IMR-90 (cell line): Measurements from ENCODE around the gene AHI1. TPM values are rescaled to one million over a fixed set of nuclear protein-coding genes. Genes with fewer than 3 reads are reported as not detected.

Source experiments
- ATAC-seq: fragments of 200-7000 bp; cut with Tn5 transposase; 2 replicates; pipeline ENCODE4 v1.9.1; 2020; ENCODE audit warnings: low read depth, mild to moderate bottlenecking, moderate library complexity
- BruUV-seq: library from RNA; stranded (reverse); fragments of 400-500 nt; replicated peaks from 2 replicates; lab custom pipeline; 2021; lab: Mats Ljungman, UMichigan
- CTCF ChIA-PET: fragments of 300-600 bp; formaldehyde crosslinking; extraction: SDS; loops from one replicate; lab custom pipeline; 2021; ENCODE audit warnings: antibody characterized with exemption; lab: Yijun Ruan, JAX
- POLR2A ChIA-PET: fragments of 300-600 bp; sonication (Branson Sonifier 250); formaldehyde crosslinking; loops from one replicate; lab custom pipeline; 2022; ENCODE audit warnings: antibody characterized with exemption; ENCODE audit not compliant: unreplicated experiment; lab: Charles Lee
- DNase-seq: peaks from one replicate; pipeline ENCODE4 v3.0.0; 2013
- H2AFZ ChIP-seq: replicated peaks from 2 replicates; pipeline ENCODE3; 2013; ENCODE audit warnings: low read length, mild to moderate bottlenecking; ENCODE audit not compliant: poor library complexity
- H2AK5ac ChIP-seq: 2 replicates; pipeline ENCODE4 v1.6.1; 2013; ENCODE audit warnings: low read depth, low read length, inconsistent platforms
- H2AK9ac ChIP-seq: replicated peaks from 2 replicates; pipeline ENCODE3; 2013; ENCODE audit warnings: mild to moderate bottlenecking, low read depth, low read length, moderate library complexity; ENCODE audit not compliant: poor library complexity
- H2BK120ac ChIP-seq: 2 replicates; pipeline ENCODE4 v1.6.1; 2013; ENCODE audit warnings: low read depth, low read length, inconsistent platforms
- H2BK15ac ChIP-seq: 3 replicates; pipeline ENCODE4 v1.6.1; 2013; ENCODE audit warnings: low read depth, low read length, inconsistent platforms
- H2BK20ac ChIP-seq: 2 replicates; pipeline ENCODE4 v1.6.1; 2013; ENCODE audit warnings: low read depth, mild to moderate bottlenecking, inconsistent platforms, low read length, moderate library complexity
- H2BK5ac ChIP-seq: 2 replicates; pipeline ENCODE4 v1.6.1; 2013; ENCODE audit warnings: mild to moderate bottlenecking, low read depth, low read length, inconsistent platforms; ENCODE audit not compliant: poor library complexity, severe bottlenecking
- H3K14ac ChIP-seq: replicated peaks from 2 replicates; pipeline ENCODE4 v1.6.1; 2013; ENCODE audit warnings: low read depth, low read length, inconsistent platforms
- H3K18ac ChIP-seq: 2 replicates; pipeline ENCODE4 v1.6.1; 2013; ENCODE audit warnings: low read depth, low read length, control low read depth
- H3K23ac ChIP-seq: 2 replicates; pipeline ENCODE4 v1.6.1; 2013; ENCODE audit warnings: low read depth, low read length, inconsistent platforms
- H3K27ac ChIP-seq: 2 replicates; pipeline ENCODE4 v1.5.1; 2013; ENCODE audit warnings: mild to moderate bottlenecking, control low read depth, low read length; ENCODE audit not compliant: insufficient read depth
- H3K27me3 ChIP-seq: 2 replicates; pipeline ENCODE4 v1.6.1; 2013; ENCODE audit warnings: low read length; ENCODE audit not compliant: control insufficient read depth, insufficient read depth
- H3K36me3 ChIP-seq: 2 replicates; pipeline ENCODE4 v1.6.1; 2013; ENCODE audit warnings: low read length, mixed read lengths; ENCODE audit not compliant: control insufficient read depth, insufficient read depth
- H3K4ac ChIP-seq: 2 replicates; pipeline ENCODE4 v1.6.1; 2013; ENCODE audit warnings: low read depth, low read length, inconsistent platforms
- H3K4me1 ChIP-seq: 2 replicates; pipeline ENCODE4 v1.6.1; 2013; ENCODE audit warnings: low read length, mixed read lengths; ENCODE audit not compliant: control insufficient read depth, insufficient read depth
- H3K4me2 ChIP-seq: 2 replicates; pipeline ENCODE4 v1.6.1; 2013; ENCODE audit warnings: low read depth, mild to moderate bottlenecking, control low read depth, low read length, moderate library complexity
- H3K4me3 ChIP-seq: 2 replicates; pipeline ENCODE4 v1.5.1; 2013; ENCODE audit warnings: low read depth, mild to moderate bottlenecking, control low read depth, low read length, moderate library complexity; ENCODE audit not compliant: insufficient read depth
- H3K56ac ChIP-seq: 2 replicates; pipeline ENCODE4 v1.6.1; 2013; ENCODE audit warnings: low read length, inconsistent platforms; ENCODE audit not compliant: insufficient read depth; ENCODE audit errors: extremely low read depth
- H3K79me1 ChIP-seq, 2 experiments: 2 replicates each; pipeline ENCODE4 v1.6.1; 2013; ENCODE audit warnings: low read length in 2 of 2, inconsistent platforms in 1 of 2, low read depth in 1 of 2
- H3K9ac ChIP-seq: 2 replicates; pipeline ENCODE4 v1.6.1; 2013; ENCODE audit warnings: low read depth, low read length, control low read depth
- H3K9me1 ChIP-seq: 2 replicates; pipeline ENCODE4 v1.6.1; 2013; ENCODE audit warnings: low read length, inconsistent platforms; ENCODE audit not compliant: insufficient read depth
- H3K9me3 ChIP-seq: 2 replicates; pipeline ENCODE4 v1.6.1; 2013; ENCODE audit warnings: low read length; ENCODE audit not compliant: control insufficient read depth, insufficient read depth
- H4K20me1 ChIP-seq: 2 replicates; pipeline ENCODE4 v1.6.1; 2013; ENCODE audit warnings: low read length, inconsistent platforms; ENCODE audit not compliant: insufficient read depth
- H4K5ac ChIP-seq: 2 replicates; pipeline ENCODE4 v1.6.1; 2013; ENCODE audit warnings: mild to moderate bottlenecking, low read depth, low read length, control low read depth
- H4K8ac ChIP-seq, 2 experiments: 2 replicates each; pipeline ENCODE4 v1.6.1; 2013; ENCODE audit warnings: low read depth in 2 of 2, low read length in 2 of 2, control low read depth in 1 of 2, inconsistent platforms in 1 of 2
- H4K91ac ChIP-seq: 2 replicates; pipeline ENCODE4 v1.6.1; 2013; ENCODE audit warnings: low read depth, low read length, inconsistent platforms; ENCODE audit not compliant: insufficient read depth
- CEBPB ChIP-seq: IDR thresholded peaks from 2 replicates; pipeline ENCODE4 v1.6.1; 2012; ENCODE audit warnings: low read depth, low read length, improper control_type of control experiment
- MAFK ChIP-seq: IDR thresholded peaks from 2 replicates; pipeline ENCODE4 v1.6.1; 2012; ENCODE audit warnings: low read depth, low read length, improper control_type of control experiment
- MAZ ChIP-seq: IDR thresholded peaks from 2 replicates; pipeline ENCODE4 v1.6.1; 2012; ENCODE audit warnings: low read depth, mild to moderate bottlenecking, low read length, improper control_type of control experiment, moderate library complexity, borderline replicate concordance
- MXI1 ChIP-seq: IDR thresholded peaks from 2 replicates; pipeline ENCODE4 v1.6.1; 2012; ENCODE audit warnings: low read depth, mild to moderate bottlenecking, low read length, moderate library complexity, borderline replicate concordance
- SMC3 ChIP-seq: fragments of 150-350 bp; IDR thresholded peaks from 2 replicates; pipeline ENCODE4 v1.6.1; 2016; ENCODE audit warnings: low read depth, mild to moderate bottlenecking, antibody characterized with exemption, low read length, moderate library complexity
- WGBS, 2 experiments: methylation state at CpG; one replicate each; pipeline versions ENCODE4 v1.1.5 to v1.1.7; 2013; ENCODE audit warnings: missing lambda C conversion rate in 2 of 2; ENCODE audit not compliant: insufficient read length in 1 of 2; ENCODE audit errors: extremely low coverage in 2 of 2; 5-methylcytosine and 5-hydroxymethylcytosine counted together
- dilution Hi-C: fragments of 300-500 bp; cut with HindIII; formaldehyde crosslinking; loops from one replicate; pipeline ENCODE4 v1.14.3; 2018; ENCODE audit warnings: low sequenced_read_pairs; ENCODE audit not compliant: unreplicated experiment
- in situ Hi-C: fragments of 300-500 bp; cut with MboI; formaldehyde crosslinking; loops from 3 replicates; pipeline ENCODE4 v1.14.3; 2019; ENCODE audit warnings: low sequenced_read_pairs, inconsistent platforms, mixed read lengths
- intact Hi-C: fragments of 100-400 bp; cut with micrococcal nuclease; formaldehyde crosslinking; loops from 2 replicates; pipeline ENCODE4 v1.10.0; 2022
- polyA plus RNA-seq, 3 experiments: library from polyadenylated mRNA; depleted of rRNA; stranded (reverse); fragments of >200 nt; gene quantifications; 2 replicates each; pipeline ENCODE4 v1.2.3, GENCODE V29; 2012; ENCODE audit warnings: low replicate concordance in 1 of 3
- total RNA-seq: library from RNA; depleted of rRNA; stranded (reverse); fragments of >200 nt; gene quantifications from 2 replicates; pipeline ENCODE4 v1.2.3, GENCODE V29; 2012

AHI1 gene
- total and polyA plus RNA-seq, 2 of the 4 experiments (the other 2 are of a cell fraction) = 9.5 to 19.4 TPM

DNA sequence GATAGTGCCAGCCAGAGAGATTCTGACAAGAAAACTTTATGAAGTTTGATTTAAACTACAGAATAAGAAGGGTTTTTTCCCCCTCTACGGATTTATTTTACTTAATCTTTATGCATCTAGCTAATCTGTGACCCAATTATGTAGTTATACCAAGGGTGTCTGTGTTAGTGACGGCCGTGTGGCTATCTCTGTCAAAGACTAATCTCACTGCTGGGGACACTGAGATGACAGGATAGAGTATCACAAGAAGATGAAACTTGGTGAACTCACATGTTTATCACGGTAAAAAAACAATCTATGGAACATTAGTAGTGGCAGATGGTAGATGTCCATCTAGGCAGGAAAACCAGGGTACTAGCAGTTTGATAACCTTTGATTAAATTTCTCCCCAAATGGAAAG lies 149.7 kb downstream of the AHI1 start:
- no peaks in the 10 kb centered on the region for H3K27me3 ChIP-seq
- H2BK20ac ChIP-seq = no peak overlapping the region
- TF ChIP-seq MAFK (no peak), MXI1 (no peak), MAZ (no peak), SMC3 (no peak), CEBPB (no peak)
- no peak overlapping the region for H3K27ac ChIP-seq
- no peaks in the 10 kb centered on the region for H3K4me1 ChIP-seq
- POLR2A ChIA-PET = no interaction called here
- H3K23ac ChIP-seq = no peak overlapping the region
- WGBS, 2 experiments = no CpG with 5 or more reads among the region's 4 CpGs
- H3K4me3 ChIP-seq = no peak overlapping the region
- CTCF ChIA-PET = no interaction called here
- no peak overlapping the region for H2BK5ac ChIP-seq
- H3K4me2 ChIP-seq = no peak overlapping the region
- no peak overlapping the region for H3K18ac ChIP-seq
- no peak overlapping the region for H3K4ac ChIP-seq
- no peak overlapping the region for H3K56ac ChIP-seq
- H3K9me3 ChIP-seq = no peaks in the 10 kb centered on the region
- H4K91ac ChIP-seq = no peak overlapping the region
- H3K9me1 ChIP-seq = no peaks in the 10 kb centered on the region
- dilution Hi-C loops = no loop called here
- peaks cover 2% of the 10 kb centered on the region; the same call in 1 of the 2 replicates for H3K36me3 ChIP-seq
- intact Hi-C loops = no loop called here
- H2AFZ ChIP-seq = no peak overlapping the region
- H3K14ac ChIP-seq = no peak overlapping the region
- H2BK15ac ChIP-seq = no peak overlapping the region
- H2AK5ac ChIP-seq = no peak overlapping the region
- BruUV-seq = no TSS peak
- DNase-seq (no peak), ATAC-seq (no peak)
- H4K5ac ChIP-seq = no peak overlapping the region
- no peak overlapping the region for H2BK120ac ChIP-seq
- no peaks in the 10 kb centered on the region for H4K20me1 ChIP-seq
- no peak overlapping the region for H3K9ac ChIP-seq
- H3K79me1 ChIP-seq = no peaks in the 10 kb centered on the region; a peak in 1 of 4 replicates
- in situ Hi-C loops = no loop called here
- no peak overlapping the region for H4K8ac ChIP-seq
- H2AK9ac ChIP-seq = no peak overlapping the region
